Esophagus muscularis mucosa (tissue), 4 donors: ENCODE results near the gene SEC61B. TPM values are rescaled to one million over a fixed set of nuclear protein-coding genes. Genes with fewer than 3 reads are reported as not detected.

Experiments
- DNase-seq: peaks from one replicate; pipeline ENCODE4 v3.0.0-alpha.2; 2017; ENCODE audit errors: extremely low spot score
- H3K27ac ChIP-seq, 4 donors: fragments of 200-600 bp; sonication (generic); replicated peaks in 1 of 4; 1 replicate in 3 of 4; 2 replicates in 1 of 4; pipeline ENCODE4 v1.5.1; 2016 to 2019; ENCODE audit warnings: mild to moderate bottlenecking in 1 of 4
- H3K27me3 ChIP-seq, 4 donors: fragments of 200-600 bp; sonication (generic); one replicate each; pipeline versions ENCODE4 v1.5.1 to v1.6.0; 2016 to 2019
- H3K36me3 ChIP-seq, 4 donors: fragments of 200-600 bp; sonication (generic); one replicate each; pipeline ENCODE4 v1.5.1; 2016 to 2019
- H3K4me1 ChIP-seq, 4 donors: fragments of 200-600 bp; sonication (generic); one replicate each; pipeline ENCODE4 v1.5.1; 2016 to 2019
- H3K4me3 ChIP-seq, 4 donors: fragments of 200-600 bp; sonication (generic); 1 replicate in 2 of 4; 2 replicates in 2 of 4; pipeline ENCODE4 v1.5.1; 2016 to 2019; ENCODE audit warnings: mild to moderate bottlenecking in 4 of 4, moderate library complexity in 1 of 4
- H3K9me3 ChIP-seq, 4 donors: fragments of 200-600 bp; sonication (generic); 1 replicate in 3 of 4; 2 replicates in 1 of 4; pipeline ENCODE4 v1.5.1; 2016 to 2019
- EP300 ChIP-seq: sonication (generic); formaldehyde crosslinking; IDR thresholded peaks from one replicate; pipeline ENCODE4 v1.6.1; 2017; ENCODE audit warnings: antibody characterized with exemption
- POLR2A ChIP-seq: fragments of 450-650 bp; IDR thresholded peaks from one replicate; pipeline ENCODE4 v1.6.1; 2017; ENCODE audit warnings: antibody characterized with exemption, moderate library complexity, mild to moderate bottlenecking, low read depth
- POLR2AphosphoS5 ChIP-seq, 2 donors: sonication (generic); formaldehyde crosslinking; IDR thresholded peaks; one replicate each; pipeline ENCODE4 v1.6.1; 2017; ENCODE audit warnings: antibody characterized with exemption in 2 of 2
- WGBS: methylation state at CpG from one replicate; pipeline ENCODE4 v1.1.5; 2018; 5-methylcytosine and 5-hydroxymethylcytosine counted together
- intact Hi-C: fragments of 100-400 bp; cut with DNase I; formaldehyde crosslinking; loops from one replicate; pipeline ENCODE4 v1.15.1; 2023
- total RNA-seq, 4 donors: library from RNA; depleted of rRNA; stranded (reverse); fragments of >200 nt; gene quantifications; one replicate each; pipeline versions ENCODE4 v1.1.0 to v1.2.1, GENCODE V29; 2016
- TF ChIP-seq, protein P1 (sequence below), 3 experiments: fragments of 200-600 bp in 2 of 3; fragments of 450-650 bp in 1 of 3; sonication (generic) in 2 of 3; IDR thresholded peaks; one replicate each; pipeline ENCODE4 v1.5.1; 2017 to 2019; ENCODE audit warnings: antibody characterized with exemption in 3 of 3, mild to moderate bottlenecking in 2 of 3, moderate library complexity in 1 of 3

Gene SEC61B
- total RNA-seq, 4 donors from 2014 or later, result 53.6 to 67.9 (median 62.9) TPM

DNA sequence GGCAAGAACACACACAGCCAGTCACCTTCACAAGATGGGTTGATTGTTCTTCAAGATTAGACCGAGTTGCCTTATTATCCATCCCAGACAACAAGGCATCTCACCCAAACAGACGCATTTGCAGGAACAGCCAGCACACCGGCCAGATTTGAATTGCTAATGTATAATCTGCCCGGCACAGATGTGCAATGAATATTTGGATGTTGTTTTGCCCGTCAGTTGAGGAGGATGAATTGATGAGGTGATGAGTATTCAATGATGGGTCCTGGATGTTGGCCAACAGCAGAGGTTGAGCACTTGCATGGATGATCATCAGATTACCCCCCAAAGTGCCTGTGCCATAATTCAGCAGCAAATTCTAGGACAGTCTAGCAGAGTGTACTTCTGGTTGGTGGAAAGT is 20.5 kb upstream of the SEC61B start:
- intact Hi-C loops, result no loop called here
- Histone ChIP-seq H3K4me3 (no peak overlapping the region), H3K9me3 (no peaks in the 10 kb centered on the region), H3K27me3 (no peaks in the 10 kb centered on the region), H3K4me1 (no peaks in the 10 kb centered on the region), H3K36me3 (no peaks in the 10 kb centered on the region), H3K27ac (no peak overlapping the region)
- TF ChIP-seq POLR2A (no peak), POLR2AphosphoS5 (IDR thresholded peaks at IDR 0.05) (no peak), EP300 (no peak)
- TF ChIP-seq, protein P1, sequence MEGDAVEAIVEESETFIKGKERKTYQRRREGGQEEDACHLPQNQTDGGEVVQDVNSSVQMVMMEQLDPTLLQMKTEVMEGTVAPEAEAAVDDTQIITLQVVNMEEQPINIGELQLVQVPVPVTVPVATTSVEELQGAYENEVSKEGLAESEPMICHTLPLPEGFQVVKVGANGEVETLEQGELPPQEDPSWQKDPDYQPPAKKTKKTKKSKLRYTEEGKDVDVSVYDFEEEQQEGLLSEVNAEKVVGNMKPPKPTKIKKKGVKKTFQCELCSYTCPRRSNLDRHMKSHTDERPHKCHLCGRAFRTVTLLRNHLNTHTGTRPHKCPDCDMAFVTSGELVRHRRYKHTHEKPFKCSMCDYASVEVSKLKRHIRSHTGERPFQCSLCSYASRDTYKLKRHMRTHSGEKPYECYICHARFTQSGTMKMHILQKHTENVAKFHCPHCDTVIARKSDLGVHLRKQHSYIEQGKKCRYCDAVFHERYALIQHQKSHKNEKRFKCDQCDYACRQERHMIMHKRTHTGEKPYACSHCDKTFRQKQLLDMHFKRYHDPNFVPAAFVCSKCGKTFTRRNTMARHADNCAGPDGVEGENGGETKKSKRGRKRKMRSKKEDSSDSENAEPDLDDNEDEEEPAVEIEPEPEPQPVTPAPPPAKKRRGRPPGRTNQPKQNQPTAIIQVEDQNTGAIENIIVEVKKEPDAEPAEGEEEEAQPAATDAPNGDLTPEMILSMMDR (IDR thresholded peaks at IDR 0.05), result no peak
- DNase-seq, result no peak
- WGBS, result 74% methylated on average over 5 of the region's 5 CpGs

DNA sequence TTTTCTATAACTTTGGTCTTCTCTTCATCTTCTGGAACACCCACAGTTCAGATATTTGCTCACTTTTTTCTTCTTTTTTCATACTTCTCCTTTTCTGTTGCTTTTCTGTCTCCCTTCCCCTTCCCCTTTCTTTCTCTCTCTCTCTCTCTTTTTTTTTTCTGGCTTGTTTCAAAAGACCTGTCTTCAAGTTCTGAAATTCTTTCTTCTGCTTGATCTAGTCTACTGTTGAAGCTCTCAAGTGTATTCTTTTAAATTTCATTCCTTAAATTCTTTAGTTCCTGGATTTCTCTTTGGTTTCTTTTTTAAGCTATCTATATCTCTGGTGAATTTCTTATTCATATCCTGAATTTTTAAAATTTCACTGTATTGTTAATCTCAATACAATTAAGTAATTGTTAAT is 11.5 kb upstream of the SEC61B start:
- Histone ChIP-seq H3K27me3 (no peaks in the 10 kb centered on the region), H3K9me3 (no peaks in the 10 kb centered on the region), H3K27ac (no peak overlapping the region), H3K36me3 (peaks cover 0 to 6% (median 0%) of the 10 kb centered on the region in 4 donors), H3K4me3 (no peak overlapping the region), H3K4me1 (no peaks in the 10 kb centered on the region)
- TF ChIP-seq POLR2AphosphoS5 (IDR thresholded peaks at IDR 0.05) (no peak), EP300 (no peak), POLR2A (no peak)
- TF ChIP-seq, protein P1 (IDR thresholded peaks at IDR 0.05), result no peak
- intact Hi-C loops, result no loop called here
- DNase-seq, result no peak

DNA sequence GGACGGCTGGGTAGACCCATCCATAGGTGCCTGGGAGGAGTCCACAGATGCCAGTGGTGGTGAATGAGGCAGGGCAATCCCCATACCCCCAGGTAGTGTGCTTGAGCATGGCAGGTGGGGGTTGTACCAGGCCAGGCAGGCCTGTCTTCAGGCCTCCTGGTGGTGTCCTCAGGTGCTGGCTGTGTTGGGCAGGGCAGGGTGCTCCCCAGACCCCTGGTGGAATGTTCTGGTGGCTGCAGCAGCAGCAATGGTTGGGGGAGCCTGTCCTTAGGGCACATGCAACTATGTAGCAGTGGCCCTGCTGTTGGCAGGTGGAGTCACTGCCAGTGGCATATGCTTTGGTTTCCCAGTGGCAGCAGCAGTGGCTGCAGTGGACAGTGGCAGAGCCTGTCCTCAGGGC is 10.3 kb upstream of the SEC61B start:
- WGBS, result 100% methylated on average over 1 of the region's 1 CpG
- Histone ChIP-seq H3K36me3 (peaks cover 0 to 6% (median 0%) of the 10 kb centered on the region in 4 donors), H3K4me3 (no peak overlapping the region), H3K27me3 (no peaks in the 10 kb centered on the region), H3K27ac (no peak overlapping the region), H3K4me1 (no peaks in the 10 kb centered on the region), H3K9me3 (no peaks in the 10 kb centered on the region)
- TF ChIP-seq EP300, result no peak
- TF ChIP-seq POLR2A, result no peak
- TF ChIP-seq, protein P1 (IDR thresholded peaks at IDR 0.05), result no peak
- TF ChIP-seq POLR2AphosphoS5 (IDR thresholded peaks at IDR 0.05), result no peak
- DNase-seq, result no peak
- intact Hi-C loops, result no loop called here

DNA sequence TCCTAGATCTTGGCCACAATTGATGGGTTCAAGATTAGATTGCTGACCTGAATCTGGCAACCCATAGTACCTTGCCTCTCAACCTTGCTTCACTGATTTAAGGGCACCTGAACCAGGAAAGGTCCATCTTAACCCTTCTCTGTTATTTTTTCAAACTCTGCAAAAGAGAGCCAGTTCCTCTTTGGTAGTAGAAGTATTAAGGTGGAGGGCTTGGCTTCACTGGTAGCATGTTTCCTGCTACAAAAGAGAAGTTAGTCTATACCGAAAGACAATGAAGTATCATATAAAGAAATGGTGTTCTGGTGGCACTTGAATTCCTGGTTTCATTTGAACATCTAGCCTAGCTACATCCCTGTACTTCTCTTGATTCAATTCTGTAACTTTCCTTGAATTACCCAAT is 8.9 kb upstream of the SEC61B start:
- Histone ChIP-seq H3K9me3 (no peaks in the 10 kb centered on the region), H3K4me3 (no peak overlapping the region), H3K36me3 (peaks cover 0 to 14% (median 3%) of the 10 kb centered on the region in 4 donors), H3K27ac (no peak overlapping the region), H3K27me3 (no peaks in the 10 kb centered on the region), H3K4me1 (peaks cover 0 to 7% (median 6%) of the 10 kb centered on the region in 4 donors)
- TF ChIP-seq POLR2A, result no peak
- TF ChIP-seq, protein P1 (IDR thresholded peaks at IDR 0.05), result no peak
- TF ChIP-seq EP300, result no peak
- TF ChIP-seq POLR2AphosphoS5 (IDR thresholded peaks at IDR 0.05), result no peak
- intact Hi-C loops, result no loop called here
- DNase-seq, result no peak
- WGBS, result 68% methylated on average over 1 of the region's 1 CpG

- 100% methylated on average over 1 of the region's 1 CpG for WGBS
- H3K27me3 ChIP-seq, result no peaks in the 10 kb centered on the region
- H3K4me1 ChIP-seq, result peaks cover 27 to 35% (median 29%) of the 10 kb centered on the region in 4 donors
- no peaks in the 10 kb centered on the region for H3K9me3 ChIP-seq
- TF ChIP-seq POLR2A, result no peak
- TF ChIP-seq POLR2AphosphoS5 (IDR thresholded peaks at IDR 0.05), result no peak
- no peak for TF ChIP-seq EP300
- TF ChIP-seq, protein P1 (IDR thresholded peaks at IDR 0.05), result no peak
- DNase-seq, result no peak
- peaks cover 0 to 21% (median 6%) of the 10 kb centered on the region in 4 donors for H3K36me3 ChIP-seq
- H3K4me3 ChIP-seq, result no peak overlapping the region
- intact Hi-C loops, result no loop called here
- no peak overlapping the region for H3K27ac ChIP-seq
Measured at GRCh38 chr9:99216073-99216472, 6.0 kb upstream of the SEC61B start.
